ENCODE results near the gene DAPK2. TPM values are rescaled to one million over a fixed set of nuclear protein-coding genes. Genes with fewer than 3 reads are reported as not detected.

DAPK2 gene
- total RNA-seq, 1 experiment from 2014 or later = 1.4 TPM

DNA sequence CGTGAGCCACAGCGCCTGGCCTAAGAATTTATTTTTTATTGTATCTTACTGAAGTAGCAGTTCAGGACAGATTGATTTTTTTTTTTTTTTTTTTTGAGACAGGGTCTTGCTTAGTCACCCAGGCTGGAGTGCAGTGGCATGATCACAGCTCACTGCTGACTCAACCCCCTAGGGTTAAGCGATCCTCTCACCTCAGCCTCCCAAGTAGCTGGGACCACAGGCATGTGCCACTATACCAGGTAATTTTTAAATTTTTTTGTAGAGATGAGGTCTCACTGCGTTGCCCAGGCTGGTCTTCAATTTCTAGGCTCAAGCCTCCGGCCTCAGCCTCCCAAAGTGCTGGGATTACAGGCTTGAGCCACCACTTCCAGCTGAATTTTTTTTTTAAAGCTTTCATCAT, 112.8 kb downstream of the DAPK2 start:
- ChIA-PET CTCF (interaction anchor here (0.6 kb wide), 1 partner anchor 50 kb away, joined by 3 read pairs; no protein-coding TSS in a partner anchor), POLR2A (no interaction called here)
- H3K9me3 ChIP-seq = no peaks in the 10 kb centered on the region
- no peaks in the 10 kb centered on the region for H3K36me3 Mint-ChIP-seq (ENCODE audit: insufficient read depth, unreplicated experiment)
- intact Hi-C loops (cut with micrococcal nuclease; ENCODE audit: unreplicated experiment) = no loop called here
- no peak for DNase-seq
- H3K27ac Mint-ChIP-seq (ENCODE audit: unreplicated experiment) = no peak overlapping the region
- no peaks in the 10 kb centered on the region for H3K36me3 ChIP-seq (ENCODE audit: control insufficient read depth, insufficient read depth, low read length)
- no peaks in the 10 kb centered on the region for H3K27me3 Mint-ChIP-seq (ENCODE audit: insufficient read depth, unreplicated experiment)
- no TSS peak for BruUV-seq (replicated peaks)
- H3K4me1 Mint-ChIP-seq (ENCODE audit: low read depth, unreplicated experiment) = no peaks in the 10 kb centered on the region
- no peaks in the 10 kb centered on the region for H3K27me3 ChIP-seq (replicated peaks; ENCODE audit: control insufficient read depth, insufficient read depth, low read length)
- H3K4me3 Mint-ChIP-seq (ENCODE audit: unreplicated experiment) = no peak overlapping the region
- H3K4me1 ChIP-seq = no peaks in the 10 kb centered on the region
- no peaks in the 10 kb centered on the region for H3K9me3 Mint-ChIP-seq (ENCODE audit: unreplicated experiment)
- no peak overlapping the region for H3K4me3 ChIP-seq (ENCODE audit: low read depth, low read length)
- TF ChIP-seq, protein P1, sequence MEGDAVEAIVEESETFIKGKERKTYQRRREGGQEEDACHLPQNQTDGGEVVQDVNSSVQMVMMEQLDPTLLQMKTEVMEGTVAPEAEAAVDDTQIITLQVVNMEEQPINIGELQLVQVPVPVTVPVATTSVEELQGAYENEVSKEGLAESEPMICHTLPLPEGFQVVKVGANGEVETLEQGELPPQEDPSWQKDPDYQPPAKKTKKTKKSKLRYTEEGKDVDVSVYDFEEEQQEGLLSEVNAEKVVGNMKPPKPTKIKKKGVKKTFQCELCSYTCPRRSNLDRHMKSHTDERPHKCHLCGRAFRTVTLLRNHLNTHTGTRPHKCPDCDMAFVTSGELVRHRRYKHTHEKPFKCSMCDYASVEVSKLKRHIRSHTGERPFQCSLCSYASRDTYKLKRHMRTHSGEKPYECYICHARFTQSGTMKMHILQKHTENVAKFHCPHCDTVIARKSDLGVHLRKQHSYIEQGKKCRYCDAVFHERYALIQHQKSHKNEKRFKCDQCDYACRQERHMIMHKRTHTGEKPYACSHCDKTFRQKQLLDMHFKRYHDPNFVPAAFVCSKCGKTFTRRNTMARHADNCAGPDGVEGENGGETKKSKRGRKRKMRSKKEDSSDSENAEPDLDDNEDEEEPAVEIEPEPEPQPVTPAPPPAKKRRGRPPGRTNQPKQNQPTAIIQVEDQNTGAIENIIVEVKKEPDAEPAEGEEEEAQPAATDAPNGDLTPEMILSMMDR (IDR thresholded peaks at IDR 0.05; ENCODE audit: insufficient read depth in 1 of 2, low read depth in 1 of 2, low read length in 1 of 2, severe bottlenecking in 1 of 2, unreplicated experiment in 1 of 2) = no peak

GRCh38 chr15:63931556-63931955, 114.7 kb downstream of the DAPK2 start:
- H3K9me3 Mint-ChIP-seq (ENCODE audit: unreplicated experiment) = no peaks in the 10 kb centered on the region
- ChIA-PET CTCF (no interaction called here), POLR2A (no interaction called here)
- no peaks in the 10 kb centered on the region for H3K9me3 ChIP-seq
- H3K4me3 ChIP-seq (ENCODE audit: low read depth, low read length) = no peak overlapping the region
- H3K36me3 Mint-ChIP-seq (ENCODE audit: insufficient read depth, unreplicated experiment) = no peaks in the 10 kb centered on the region
- no TSS peak for BruUV-seq (replicated peaks)
- DNase-seq = no peak
- H3K27me3 ChIP-seq (replicated peaks; ENCODE audit: control insufficient read depth, insufficient read depth, low read length) = no peaks in the 10 kb centered on the region
- no peak overlapping the region for H3K27ac Mint-ChIP-seq (ENCODE audit: unreplicated experiment)
- intact Hi-C loops (cut with micrococcal nuclease; ENCODE audit: unreplicated experiment) = no loop called here
- H3K4me1 Mint-ChIP-seq (ENCODE audit: low read depth, unreplicated experiment) = no peaks in the 10 kb centered on the region
- no peaks in the 10 kb centered on the region for H3K36me3 ChIP-seq (ENCODE audit: control insufficient read depth, insufficient read depth, low read length)
- no peaks in the 10 kb centered on the region for H3K27me3 Mint-ChIP-seq (ENCODE audit: insufficient read depth, unreplicated experiment)
- H3K4me1 ChIP-seq = no peaks in the 10 kb centered on the region
- no peak overlapping the region for H3K4me3 Mint-ChIP-seq (ENCODE audit: unreplicated experiment)
- TF ChIP-seq, protein P1 (IDR thresholded peaks at IDR 0.05; ENCODE audit: insufficient read depth in 1 of 2, low read depth in 1 of 2, low read length in 1 of 2, severe bottlenecking in 1 of 2, unreplicated experiment in 1 of 2) = no peak

DNA sequence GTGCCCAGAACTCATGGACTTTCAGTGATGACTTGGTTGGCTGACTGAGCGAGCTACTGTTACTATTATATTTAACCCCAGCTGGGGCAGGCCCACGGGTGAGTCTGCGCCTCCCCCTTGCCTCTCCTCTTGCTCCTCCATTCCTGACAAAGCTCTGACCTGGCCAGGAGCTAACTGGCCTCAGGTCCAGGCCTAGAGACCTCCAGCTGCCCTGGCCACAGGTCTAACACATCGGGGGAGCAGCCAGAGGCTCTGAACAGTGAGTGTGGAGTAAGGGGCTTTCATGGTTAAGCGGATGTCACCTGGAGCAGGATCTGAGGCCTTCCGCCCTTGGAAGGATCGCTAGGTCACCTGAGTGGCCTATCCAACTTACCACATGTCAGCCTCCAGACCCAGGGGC, 116.3 kb downstream of the DAPK2 start:
- H3K27me3 Mint-ChIP-seq (ENCODE audit: insufficient read depth, unreplicated experiment) = no peaks in the 10 kb centered on the region
- H3K4me1 Mint-ChIP-seq (ENCODE audit: low read depth, unreplicated experiment) = no peaks in the 10 kb centered on the region
- H3K36me3 Mint-ChIP-seq (ENCODE audit: insufficient read depth, unreplicated experiment) = no peaks in the 10 kb centered on the region
- TF ChIP-seq, protein P1 (IDR thresholded peaks at IDR 0.05; ENCODE audit: insufficient read depth in 1 of 2, low read depth in 1 of 2, low read length in 1 of 2, severe bottlenecking in 1 of 2, unreplicated experiment in 1 of 2) = no peak
- CTCF ChIA-PET = no interaction called here
- BruUV-seq (replicated peaks) = no TSS peak
- no peak overlapping the region for H3K27ac Mint-ChIP-seq (ENCODE audit: unreplicated experiment)
- H3K4me1 ChIP-seq = no peaks in the 10 kb centered on the region
- DNase-seq = peak in 1 of 2 experiments; percentile 19
- POLR2A ChIA-PET = no interaction called here
- H3K9me3 ChIP-seq = no peaks in the 10 kb centered on the region
- H3K36me3 ChIP-seq (ENCODE audit: control insufficient read depth, insufficient read depth, low read length) = no peaks in the 10 kb centered on the region
- no peaks in the 10 kb centered on the region for H3K9me3 Mint-ChIP-seq (ENCODE audit: unreplicated experiment)
- no peak overlapping the region for H3K4me3 Mint-ChIP-seq (ENCODE audit: unreplicated experiment)
- H3K27me3 ChIP-seq (replicated peaks; ENCODE audit: control insufficient read depth, insufficient read depth, low read length) = no peaks in the 10 kb centered on the region
- no peak overlapping the region for H3K4me3 ChIP-seq (ENCODE audit: low read depth, low read length)
- intact Hi-C loops (cut with micrococcal nuclease; ENCODE audit: unreplicated experiment) = no loop called here
